SK-N-SH treated with all-trans-retinoic acid at 6 μM for 48 hours (cell line): ENCODE results near the gene TOP3A.

Source experiments
- ESRRG ChIP-seq: fragments of 250-450 bp; sonication (Bioruptor Pico); IDR thresholded peaks from 2 replicates; pipeline ENCODE4 v1.6.1; 2021; ENCODE audit warnings: mild to moderate bottlenecking
- POU6F1 ChIP-seq: fragments of 250-450 bp; sonication (Bioruptor Pico); IDR thresholded peaks from 2 replicates; pipeline ENCODE4 v1.8.0; 2021; ENCODE audit warnings: low read depth, mild to moderate bottlenecking, moderate library complexity, borderline replicate concordance
- ZFP30 ChIP-seq: fragments of 450-650 bp; formaldehyde crosslinking; IDR thresholded peaks from 2 replicates; pipeline ENCODE4 v1.5.0; 2022; ENCODE audit warnings: mild to moderate bottlenecking, moderate library complexity

GRCh38 chr17:18323007-18323406 lies 8.2 kb upstream of the TOP3A start:
- TF ChIP-seq ZFP30 (CRISPR knock-in tag) (no peak), ESRRG (CRISPR knock-in tag) (no peak), POU6F1 (no peak)
